Prostate gland (tissue), 2 donors: ENCODE measurements around the gene WDR13.

Source experiments
- POLR2A ChIP-seq: fragments of 450-650 bp; IDR thresholded peaks from one replicate; pipeline ENCODE4 v1.6.1; 2016; ENCODE audit warnings: antibody characterized with exemption, mild to moderate bottlenecking
- TF ChIP-seq, protein P1 (sequence below), 4 experiments: fragments of 200-600 bp in 2 of 4; fragments of 450-650 bp in 2 of 4; sonication (generic) in 2 of 4; IDR thresholded peaks; 1 replicate in 3 of 4; 2 replicates in 1 of 4; pipeline ENCODE4 v1.5.1; 2016 to 2019; ENCODE audit warnings: antibody characterized with exemption in 4 of 4, mild to moderate bottlenecking in 2 of 4, moderate library complexity in 2 of 4

GRCh38 chrX:48611703-48612102 is 14.4 kb downstream of the WDR13 start:
- TF ChIP-seq, protein P1, sequence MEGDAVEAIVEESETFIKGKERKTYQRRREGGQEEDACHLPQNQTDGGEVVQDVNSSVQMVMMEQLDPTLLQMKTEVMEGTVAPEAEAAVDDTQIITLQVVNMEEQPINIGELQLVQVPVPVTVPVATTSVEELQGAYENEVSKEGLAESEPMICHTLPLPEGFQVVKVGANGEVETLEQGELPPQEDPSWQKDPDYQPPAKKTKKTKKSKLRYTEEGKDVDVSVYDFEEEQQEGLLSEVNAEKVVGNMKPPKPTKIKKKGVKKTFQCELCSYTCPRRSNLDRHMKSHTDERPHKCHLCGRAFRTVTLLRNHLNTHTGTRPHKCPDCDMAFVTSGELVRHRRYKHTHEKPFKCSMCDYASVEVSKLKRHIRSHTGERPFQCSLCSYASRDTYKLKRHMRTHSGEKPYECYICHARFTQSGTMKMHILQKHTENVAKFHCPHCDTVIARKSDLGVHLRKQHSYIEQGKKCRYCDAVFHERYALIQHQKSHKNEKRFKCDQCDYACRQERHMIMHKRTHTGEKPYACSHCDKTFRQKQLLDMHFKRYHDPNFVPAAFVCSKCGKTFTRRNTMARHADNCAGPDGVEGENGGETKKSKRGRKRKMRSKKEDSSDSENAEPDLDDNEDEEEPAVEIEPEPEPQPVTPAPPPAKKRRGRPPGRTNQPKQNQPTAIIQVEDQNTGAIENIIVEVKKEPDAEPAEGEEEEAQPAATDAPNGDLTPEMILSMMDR (IDR thresholded peaks at IDR 0.05) = no peak
- TF ChIP-seq POLR2A = no peak
